DOHH2 (cell line): ENCODE results near the gene BRCA2.

Source experiments
- H3F3A ChIP-seq: fragments of 200-600 bp; sonication (generic), shearing (Covaris generic); 2 replicates; pipeline ENCODE4 v1.6.0; 2016; ENCODE audit warnings: antibody characterized with exemption, mild to moderate bottlenecking; ENCODE audit not compliant: control insufficient read depth, insufficient read depth
- H3K27ac ChIP-seq: fragments of 200-600 bp; sonication (generic); 2 replicates; pipeline ENCODE4 v1.5.1; 2014; ENCODE audit warnings: low read depth, mild to moderate bottlenecking, low read length, moderate library complexity
- H3K27me3 ChIP-seq: fragments of 200-600 bp; sonication (generic); 2 replicates; pipeline ENCODE4 v1.6.1; 2014; ENCODE audit warnings: mild to moderate bottlenecking, low read length, mixed read lengths; ENCODE audit not compliant: control insufficient read depth
- H3K36me3 ChIP-seq: fragments of 200-600 bp; sonication (generic); 2 replicates; pipeline ENCODE4 v1.6.1; 2014; ENCODE audit warnings: mild to moderate bottlenecking, low read length, moderate library complexity, mixed read lengths; ENCODE audit not compliant: control insufficient read depth
- H3K4me1 ChIP-seq: fragments of 200-600 bp; sonication (generic); 2 replicates; pipeline ENCODE4 v1.6.1; 2014; ENCODE audit warnings: mild to moderate bottlenecking, low read length, mixed read lengths; ENCODE audit not compliant: control insufficient read depth
- H3K4me2 ChIP-seq: fragments of 200-600 bp; sonication (generic); 2 replicates; pipeline ENCODE4 v1.6.0; 2014; ENCODE audit warnings: mild to moderate bottlenecking, low read length, moderate library complexity
- H3K4me3 ChIP-seq: fragments of 200-600 bp; sonication (generic); 2 replicates; pipeline ENCODE4 v1.5.1; 2014; ENCODE audit warnings: mild to moderate bottlenecking, low read length, mixed read lengths
- H3K79me2 ChIP-seq: fragments of 200-600 bp; sonication (generic); 2 replicates; pipeline ENCODE4 v1.6.1; 2014; ENCODE audit warnings: mild to moderate bottlenecking, low read length, mixed read lengths; ENCODE audit not compliant: control insufficient read depth
- H3K9me2 ChIP-seq: fragments of 200-600 bp; sonication (generic); replicated peaks from 2 replicates; pipeline ENCODE4 v1.6.1; 2014; ENCODE audit warnings: mild to moderate bottlenecking, low read length, mixed read lengths; ENCODE audit not compliant: control insufficient read depth
- H3K9me3 ChIP-seq: fragments of 200-600 bp; sonication (generic); 2 replicates; pipeline ENCODE4 v1.6.1; 2014; ENCODE audit warnings: antibody characterized with exemption, low read length, mixed read lengths; ENCODE audit not compliant: control insufficient read depth, insufficient read depth
- H4K20me1 ChIP-seq: fragments of 200-600 bp; sonication (generic); 2 replicates; pipeline ENCODE4 v1.6.0; 2014; ENCODE audit warnings: low read depth, mild to moderate bottlenecking, antibody characterized with exemption, low read length, moderate library complexity; ENCODE audit not compliant: control insufficient read depth, insufficient read depth
- EZH2phosphoT487 ChIP-seq: fragments of 200-600 bp; sonication (generic); IDR thresholded peaks from 2 replicates; pipeline ENCODE4 v1.6.1; 2017; ENCODE audit warnings: borderline replicate concordance, mild to moderate bottlenecking, antibody characterized with exemption, low read length, moderate library complexity, mixed read lengths
- TF ChIP-seq, protein P1 (sequence below): fragments of 200-600 bp; sonication (generic); IDR thresholded peaks from one replicate; pipeline ENCODE4 v1.5.1; 2014; ENCODE audit warnings: antibody characterized with exemption, mild to moderate bottlenecking, low read depth, low read length; ENCODE audit not compliant: poor library complexity, severe bottlenecking

BRCA2 gene

DNA sequence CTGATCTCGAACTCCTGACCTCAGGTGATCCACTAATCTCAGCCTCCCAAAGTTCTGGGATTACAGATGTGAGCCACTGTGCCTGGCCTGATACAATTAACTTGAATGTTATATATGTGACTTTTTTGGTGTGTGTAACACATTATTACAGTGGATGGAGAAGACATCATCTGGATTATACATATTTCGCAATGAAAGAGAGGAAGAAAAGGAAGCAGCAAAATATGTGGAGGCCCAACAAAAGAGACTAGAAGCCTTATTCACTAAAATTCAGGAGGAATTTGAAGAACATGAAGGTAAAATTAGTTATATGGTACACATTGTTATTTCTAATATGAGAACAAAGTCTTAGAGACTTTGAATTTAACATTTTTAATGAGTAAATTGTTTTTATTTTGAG lies 55.5 kb downstream of the BRCA2 start:
- no peak overlapping the region for H3K4me2 ChIP-seq
- no peak for TF ChIP-seq EZH2phosphoT487
- TF ChIP-seq, protein P1, sequence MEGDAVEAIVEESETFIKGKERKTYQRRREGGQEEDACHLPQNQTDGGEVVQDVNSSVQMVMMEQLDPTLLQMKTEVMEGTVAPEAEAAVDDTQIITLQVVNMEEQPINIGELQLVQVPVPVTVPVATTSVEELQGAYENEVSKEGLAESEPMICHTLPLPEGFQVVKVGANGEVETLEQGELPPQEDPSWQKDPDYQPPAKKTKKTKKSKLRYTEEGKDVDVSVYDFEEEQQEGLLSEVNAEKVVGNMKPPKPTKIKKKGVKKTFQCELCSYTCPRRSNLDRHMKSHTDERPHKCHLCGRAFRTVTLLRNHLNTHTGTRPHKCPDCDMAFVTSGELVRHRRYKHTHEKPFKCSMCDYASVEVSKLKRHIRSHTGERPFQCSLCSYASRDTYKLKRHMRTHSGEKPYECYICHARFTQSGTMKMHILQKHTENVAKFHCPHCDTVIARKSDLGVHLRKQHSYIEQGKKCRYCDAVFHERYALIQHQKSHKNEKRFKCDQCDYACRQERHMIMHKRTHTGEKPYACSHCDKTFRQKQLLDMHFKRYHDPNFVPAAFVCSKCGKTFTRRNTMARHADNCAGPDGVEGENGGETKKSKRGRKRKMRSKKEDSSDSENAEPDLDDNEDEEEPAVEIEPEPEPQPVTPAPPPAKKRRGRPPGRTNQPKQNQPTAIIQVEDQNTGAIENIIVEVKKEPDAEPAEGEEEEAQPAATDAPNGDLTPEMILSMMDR: no peak
- no peaks in the 10 kb centered on the region for H3F3A ChIP-seq
- no peak overlapping the region for H3K4me3 ChIP-seq
- no peaks in the 10 kb centered on the region for H3K9me3 ChIP-seq
- H3K79me2 ChIP-seq: no peaks in the 10 kb centered on the region
- no peak overlapping the region for H3K27ac ChIP-seq
- H3K9me2 ChIP-seq: no peaks in the 10 kb centered on the region
- H4K20me1 ChIP-seq: no peaks in the 10 kb centered on the region
- H3K27me3 ChIP-seq: no peaks in the 10 kb centered on the region
- peaks cover 76% of the 10 kb centered on the region for H3K36me3 ChIP-seq
- no peaks in the 10 kb centered on the region for H3K4me1 ChIP-seq

DNA sequence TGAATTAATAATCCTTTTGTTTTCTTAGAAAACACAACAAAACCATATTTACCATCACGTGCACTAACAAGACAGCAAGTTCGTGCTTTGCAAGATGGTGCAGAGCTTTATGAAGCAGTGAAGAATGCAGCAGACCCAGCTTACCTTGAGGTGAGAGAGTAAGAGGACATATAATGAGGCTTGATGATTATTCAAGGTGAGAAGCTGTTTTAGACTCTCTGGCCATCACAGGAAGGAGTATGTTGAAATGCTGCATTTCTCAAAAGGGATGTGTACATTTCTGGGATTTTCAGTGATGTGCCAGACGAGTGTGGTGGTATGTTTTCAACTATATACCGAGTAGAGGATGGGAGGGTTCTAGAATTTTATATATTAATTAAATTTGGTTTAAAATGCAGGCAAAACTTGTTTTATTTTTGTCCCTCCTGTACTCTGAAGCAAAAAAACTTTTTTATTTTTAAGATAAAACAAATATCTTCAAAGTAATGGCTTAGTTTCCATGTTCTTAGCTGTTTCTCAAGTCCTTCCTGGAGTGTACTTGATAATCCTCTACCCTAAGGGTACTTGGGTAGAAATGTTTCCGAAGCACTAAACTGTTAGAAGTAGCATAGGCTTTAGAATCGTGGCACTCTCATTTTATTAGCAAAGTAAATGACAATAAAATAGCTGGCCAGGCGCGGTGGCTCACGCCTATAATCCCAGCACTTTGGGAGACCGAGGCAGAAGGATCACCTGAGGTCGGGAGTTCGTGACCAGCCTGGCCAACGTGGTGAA lies 61.5 kb downstream of the BRCA2 start:
- no peaks in the 10 kb centered on the region for H4K20me1 ChIP-seq
- H3K79me2 ChIP-seq: no peaks in the 10 kb centered on the region

DNA sequence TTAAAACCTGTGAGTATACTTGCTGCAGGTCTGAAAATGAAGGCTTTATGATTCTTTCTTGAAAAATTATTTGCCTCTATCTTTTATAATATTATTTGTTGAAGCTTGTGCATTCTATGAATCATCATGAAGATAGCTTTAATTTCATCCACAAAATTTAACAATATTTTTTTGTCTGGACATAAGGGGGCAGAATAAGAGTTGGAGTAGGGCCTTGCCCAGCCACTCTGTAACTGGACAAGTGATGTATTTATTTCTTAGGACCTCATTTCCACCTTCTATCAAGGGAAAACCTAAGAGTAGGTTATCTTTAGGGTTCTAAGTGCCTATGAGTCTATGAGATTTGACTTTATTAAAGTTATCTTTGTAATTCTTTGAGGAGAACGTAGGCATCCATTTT lies 62.7 kb downstream of the BRCA2 start:
- H4K20me1 ChIP-seq: no peaks in the 10 kb centered on the region
- no peaks in the 10 kb centered on the region for H3F3A ChIP-seq
- no peaks in the 10 kb centered on the region for H3K4me1 ChIP-seq
- no peaks in the 10 kb centered on the region for H3K27me3 ChIP-seq
- peaks cover 89% of the 10 kb centered on the region for H3K36me3 ChIP-seq
- H3K4me2 ChIP-seq: no peak overlapping the region
- H3K27ac ChIP-seq: no peak overlapping the region
- TF ChIP-seq, protein P1: no peak
- TF ChIP-seq EZH2phosphoT487: no peak
- no peaks in the 10 kb centered on the region for H3K9me2 ChIP-seq
- H3K9me3 ChIP-seq: no peaks in the 10 kb centered on the region
- H3K4me3 ChIP-seq: no peak overlapping the region
- no peaks in the 10 kb centered on the region for H3K79me2 ChIP-seq

More for the DNA sequence above, 61.5 kb downstream of the BRCA2 start:
- Histone ChIP-seq H3K4me3 (no peak overlapping the region), H3K4me1 (no peaks in the 10 kb centered on the region), H3K27me3 (no peaks in the 10 kb centered on the region), H3K36me3 (peaks cover 89% of the 10 kb centered on the region), H3K27ac (no peak overlapping the region), H3K9me3 (no peaks in the 10 kb centered on the region), H3F3A (no peaks in the 10 kb centered on the region), H3K9me2 (no peaks in the 10 kb centered on the region), H3K4me2 (no peak overlapping the region)
- TF ChIP-seq, protein P1: no peak
- no peak for TF ChIP-seq EZH2phosphoT487
